GM18511 (cell line): ENCODE measurements around the gene LACC1.
A peak's percentile ranks its signal among the peaks of the same experiment; 100 is the strongest.

Source experiments
- ATAC-seq: cut with Tn5 transposase; IDR thresholded peaks from one replicate; pipeline ENCODE4 v1.9.1; 2021; ENCODE audit warnings: mild to moderate bottlenecking, moderate library complexity; ENCODE audit not compliant: unreplicated experiment

The LACC1 gene

DNA sequence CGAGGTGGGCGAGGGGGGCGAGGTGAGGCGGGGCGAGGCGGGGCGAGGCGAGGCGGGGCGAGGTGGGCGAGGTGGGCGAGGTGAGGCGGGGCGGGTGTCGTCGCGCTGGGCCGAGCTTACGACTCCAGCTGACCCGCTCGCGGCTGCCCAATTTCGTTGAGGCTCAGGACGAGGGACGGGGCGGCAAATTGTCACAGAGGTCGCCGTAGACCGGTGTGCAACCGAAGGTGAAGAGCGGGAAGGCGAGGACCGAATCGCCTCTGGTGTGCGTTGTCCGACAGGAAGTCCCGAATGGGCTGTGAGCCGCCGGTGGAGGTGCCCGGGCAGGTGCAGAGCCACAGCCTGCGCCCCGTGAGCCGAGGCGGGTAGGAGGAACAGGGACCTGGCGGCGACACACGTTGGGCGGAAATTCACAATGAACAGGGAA, at the start of gene LACC1:
TSS of gene LACC1 (plus strand) at position 150 of the 427 bp plus-strand sequence. CDS start 1,082 bp downstream, outside the sequence.
- ATAC-seq: peak; percentile 50

DNA sequence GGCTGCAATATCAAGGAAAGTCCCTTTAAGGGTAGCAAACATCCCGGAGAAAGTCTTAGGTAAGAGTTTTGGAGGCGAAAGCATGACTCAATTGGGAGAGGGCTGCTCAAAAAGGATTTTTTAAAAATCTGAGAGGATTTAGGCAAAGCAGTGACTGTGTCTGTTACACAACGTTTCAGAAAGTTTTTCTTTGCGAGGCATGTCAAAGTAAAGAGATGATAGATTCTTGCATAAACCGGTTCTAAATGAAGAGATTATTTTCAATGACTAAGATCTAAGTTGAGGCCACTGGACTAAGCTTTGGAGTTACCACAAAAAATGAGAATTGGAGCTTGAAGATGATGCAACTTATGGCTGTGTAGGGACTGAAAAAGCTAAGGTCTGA, 49.2 kb upstream of the LACC1 start:
- no peak for ATAC-seq

DNA sequence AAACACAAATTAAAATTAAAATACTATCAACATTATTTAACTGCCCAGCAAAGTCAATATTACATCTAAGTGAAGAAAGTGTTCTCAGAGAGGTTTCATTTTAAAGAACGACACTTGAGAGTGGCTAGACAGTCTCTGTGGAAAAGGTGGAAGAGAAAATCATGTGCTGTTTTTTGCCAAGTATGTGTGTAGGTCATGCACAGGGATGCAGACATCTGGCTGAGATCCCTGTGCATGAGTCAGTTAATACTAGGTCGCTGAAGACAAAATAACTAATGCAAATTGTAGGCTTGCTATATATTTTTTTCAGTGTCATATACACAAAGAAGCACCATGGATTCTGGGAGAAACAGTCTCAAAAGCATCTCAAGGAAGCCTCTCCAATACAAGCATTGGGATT, 48.6 kb upstream of the LACC1 start:
- ATAC-seq: no peak

DNA sequence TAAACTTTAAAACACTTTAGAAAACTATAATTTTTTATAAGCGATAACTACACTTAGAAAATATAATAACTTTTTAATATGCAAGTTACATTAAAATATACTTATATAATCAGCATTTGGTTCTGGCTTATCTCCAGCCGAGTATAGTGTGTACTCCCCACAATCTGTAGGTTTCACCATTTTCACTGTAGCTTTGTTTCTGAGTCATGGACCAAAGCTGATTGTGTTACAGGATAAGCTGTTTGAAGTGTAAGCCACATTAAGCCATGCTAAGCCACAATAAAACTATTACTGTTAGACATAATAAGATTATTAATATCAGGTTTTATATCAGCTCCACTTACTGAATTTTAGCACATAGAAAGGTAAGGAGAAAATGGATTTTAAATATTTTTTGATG, 44.0 kb upstream of the LACC1 start:
- ATAC-seq: no peak

DNA sequence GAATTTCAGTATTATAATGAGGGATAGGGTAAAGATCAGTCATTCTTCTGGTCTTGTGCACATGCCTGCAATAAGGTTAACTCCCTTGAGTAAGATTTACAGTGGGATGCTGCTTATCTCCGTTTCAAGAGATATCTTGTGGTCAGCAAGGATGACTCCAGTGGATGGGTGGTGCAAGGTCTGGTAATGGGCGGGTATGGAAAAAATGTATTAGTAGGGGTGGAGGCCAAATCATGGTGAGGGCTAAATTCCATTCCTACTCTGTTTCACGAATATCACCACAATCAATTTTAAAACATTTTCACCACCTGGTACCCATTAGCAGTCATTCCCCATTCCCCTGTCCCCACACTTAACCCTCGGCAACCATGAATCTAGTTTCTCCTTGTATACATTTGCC, 40.8 kb upstream of the LACC1 start:
- ATAC-seq: no peak

DNA sequence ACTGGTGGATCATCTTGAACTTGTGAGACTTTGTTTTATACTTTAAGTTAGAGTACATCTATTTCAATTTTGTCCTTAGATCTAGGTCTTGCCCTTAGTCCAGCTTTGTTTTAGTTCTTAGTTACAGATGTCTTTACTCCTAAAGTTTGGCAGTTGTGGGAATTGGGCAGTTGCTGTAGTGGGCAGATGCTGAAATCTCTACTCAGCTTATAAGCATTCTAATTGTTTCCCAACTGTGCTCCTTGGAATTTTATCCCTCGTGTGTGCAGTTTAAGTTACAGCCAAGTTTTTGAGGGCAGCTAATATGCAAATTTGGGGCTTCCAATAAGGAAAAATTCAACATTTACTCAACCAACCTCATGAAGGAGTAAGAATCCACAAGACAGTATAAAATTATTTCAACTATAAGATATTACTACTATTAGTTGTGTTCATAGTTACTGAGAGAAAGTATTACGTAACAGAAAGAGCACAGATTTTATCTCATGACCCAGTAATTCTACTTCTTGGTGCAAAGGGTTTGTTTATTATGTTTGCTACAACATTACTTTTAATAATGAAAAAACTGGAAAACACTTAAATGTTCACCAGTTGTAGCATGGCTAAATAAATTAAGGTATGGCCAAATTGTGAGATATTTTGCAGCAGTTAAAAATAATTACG, 33.1 kb upstream of the LACC1 start:
- no peak for ATAC-seq

DNA sequence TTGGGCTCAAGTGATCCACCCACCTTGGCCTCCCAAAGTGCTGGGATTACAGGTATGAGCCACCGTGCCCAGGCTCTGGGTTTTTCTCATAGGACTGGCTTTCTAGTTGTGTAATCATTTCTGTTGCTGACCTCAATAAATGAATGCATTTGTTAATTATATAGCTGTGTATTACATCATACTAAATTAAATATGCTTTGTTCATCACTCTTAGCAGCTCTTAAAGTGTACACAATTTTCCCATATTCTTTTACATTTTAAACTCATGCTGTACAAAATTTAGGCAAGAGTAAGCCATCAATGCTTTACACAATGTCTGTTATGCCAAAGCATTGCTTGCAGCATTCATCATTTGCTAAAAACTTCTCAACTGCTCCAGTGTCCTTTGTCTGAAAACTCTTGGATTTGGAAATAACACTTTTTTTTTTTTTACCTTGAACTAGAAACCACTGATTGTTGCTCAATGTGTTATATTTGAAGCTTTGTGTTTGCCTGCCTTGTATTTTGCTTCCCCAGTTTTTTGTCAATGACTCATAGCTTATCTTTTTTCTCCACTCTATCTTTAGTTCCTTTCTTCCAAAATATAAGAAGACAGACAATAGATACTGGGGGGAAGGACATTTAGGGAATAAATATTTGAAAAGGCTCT, 31.6 kb upstream of the LACC1 start:
- no peak for ATAC-seq

DNA sequence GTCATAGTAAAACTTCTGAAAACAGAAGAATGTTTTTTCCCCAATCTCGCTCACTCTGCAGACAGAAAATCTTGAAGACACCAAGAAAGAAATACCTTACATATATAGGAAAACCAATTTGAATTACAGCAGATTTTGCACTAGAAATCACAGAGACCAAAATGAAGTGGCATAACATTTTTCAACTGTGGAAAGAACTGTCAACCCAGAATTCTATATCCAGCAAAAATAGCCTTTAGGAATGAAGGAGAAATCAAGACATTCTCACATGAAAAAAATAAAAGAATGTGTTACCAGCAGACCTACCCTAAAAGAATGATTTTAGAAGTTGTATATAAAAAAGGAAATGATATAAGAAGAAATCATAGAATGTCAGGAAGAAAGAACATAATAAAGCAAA, 28.8 kb upstream of the LACC1 start:
- no peak for ATAC-seq

DNA sequence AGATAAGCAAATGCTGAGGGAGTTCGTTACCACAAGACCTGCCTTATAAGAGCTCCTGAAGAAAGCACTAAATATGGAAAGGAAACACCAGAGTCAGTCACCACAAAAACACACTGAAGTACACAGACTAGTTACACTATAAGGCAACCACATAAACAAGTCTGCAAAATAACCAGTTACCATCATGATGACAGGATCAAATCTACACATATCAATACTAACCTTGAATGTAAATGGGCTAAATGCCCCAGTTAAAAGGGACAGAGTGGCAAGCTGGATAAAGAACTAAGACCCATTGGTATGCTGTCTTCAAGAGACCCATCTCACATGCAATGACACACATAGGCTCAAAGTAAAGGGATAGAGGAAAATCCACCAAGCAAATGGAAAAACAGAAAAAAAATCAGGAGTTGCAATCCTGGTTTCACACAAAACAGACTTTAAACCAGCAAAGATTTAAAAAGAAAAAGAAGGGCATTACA, 26.7 kb upstream of the LACC1 start:
- ATAC-seq: no peak

DNA sequence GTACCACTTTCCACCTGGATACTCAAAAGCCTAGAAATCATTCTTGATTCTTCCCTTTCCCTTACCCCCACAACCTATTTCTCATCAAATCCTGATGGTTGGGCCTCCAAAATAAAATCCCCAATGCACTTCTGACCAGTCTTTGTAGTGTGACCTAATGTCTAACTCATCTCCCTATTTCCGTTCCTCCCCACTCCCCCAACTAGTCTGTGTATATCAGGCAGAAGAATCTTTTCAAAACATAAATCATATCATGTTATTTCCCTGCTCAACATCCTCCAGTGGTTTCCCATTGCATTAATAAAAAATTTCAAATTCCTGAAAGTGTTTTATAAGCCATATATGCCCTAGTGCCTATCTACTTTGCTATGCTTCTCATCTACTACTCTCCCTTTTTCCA, 17.8 kb upstream of the LACC1 start:
- no peak for ATAC-seq

DNA sequence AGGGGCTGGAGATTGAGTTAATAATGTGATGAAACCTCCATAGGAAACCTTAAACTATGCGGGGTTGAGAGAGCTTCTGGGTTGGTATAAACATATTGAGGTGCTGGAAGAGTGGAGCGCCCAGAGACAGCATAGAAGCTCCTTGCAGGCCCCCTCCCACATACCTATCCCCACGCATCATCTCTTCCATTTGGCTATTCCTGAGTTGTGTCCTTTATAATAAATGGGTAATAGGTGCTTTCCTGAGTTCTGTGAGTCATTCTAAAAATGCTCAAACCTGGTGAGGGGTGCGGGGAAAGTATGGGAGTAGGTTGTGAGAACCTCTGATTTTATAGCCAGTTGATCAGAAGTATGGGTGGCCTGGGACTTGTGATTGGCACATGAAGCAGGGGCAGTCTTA, 14.8 kb upstream of the LACC1 start:
- no peak for ATAC-seq

DNA sequence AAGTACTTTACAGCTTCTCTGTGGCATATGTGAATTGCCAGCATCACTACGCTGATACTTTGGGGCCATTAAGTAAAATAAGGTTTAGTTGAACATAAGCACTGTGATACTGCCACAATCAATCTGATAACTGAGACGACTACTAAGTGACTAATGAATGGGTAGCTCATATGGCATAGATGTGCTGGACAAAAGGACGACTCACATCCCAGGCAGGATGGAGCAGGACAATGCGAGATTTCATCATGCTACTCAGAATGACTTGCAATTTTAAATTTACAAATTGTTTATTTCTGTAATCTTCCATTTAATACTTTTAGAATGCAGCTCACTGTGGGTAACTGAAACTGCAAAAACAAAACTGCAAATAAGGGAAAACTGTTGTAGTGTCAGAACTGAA, 13.8 kb upstream of the LACC1 start:
- ATAC-seq: no peak

DNA sequence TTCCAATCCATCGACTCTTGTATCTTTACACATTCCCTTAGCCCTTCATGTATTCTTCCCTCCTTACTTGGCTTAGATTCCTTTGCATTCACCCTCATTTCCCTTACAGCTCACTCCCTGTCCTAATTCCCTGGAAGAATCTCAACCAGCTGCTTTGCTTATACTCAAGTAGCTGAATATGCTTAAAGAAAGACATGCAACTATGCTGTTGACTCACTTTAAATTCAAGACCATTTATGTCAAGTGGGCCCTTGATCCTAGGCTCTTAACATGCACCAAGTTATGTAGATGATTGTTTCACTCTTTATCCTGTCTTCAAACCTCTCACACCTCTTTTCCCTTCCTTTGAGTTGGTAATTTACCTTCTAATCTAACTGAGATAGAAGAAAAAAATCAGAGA, 7.5 kb upstream of the LACC1 start:
- ATAC-seq: no peak

DNA sequence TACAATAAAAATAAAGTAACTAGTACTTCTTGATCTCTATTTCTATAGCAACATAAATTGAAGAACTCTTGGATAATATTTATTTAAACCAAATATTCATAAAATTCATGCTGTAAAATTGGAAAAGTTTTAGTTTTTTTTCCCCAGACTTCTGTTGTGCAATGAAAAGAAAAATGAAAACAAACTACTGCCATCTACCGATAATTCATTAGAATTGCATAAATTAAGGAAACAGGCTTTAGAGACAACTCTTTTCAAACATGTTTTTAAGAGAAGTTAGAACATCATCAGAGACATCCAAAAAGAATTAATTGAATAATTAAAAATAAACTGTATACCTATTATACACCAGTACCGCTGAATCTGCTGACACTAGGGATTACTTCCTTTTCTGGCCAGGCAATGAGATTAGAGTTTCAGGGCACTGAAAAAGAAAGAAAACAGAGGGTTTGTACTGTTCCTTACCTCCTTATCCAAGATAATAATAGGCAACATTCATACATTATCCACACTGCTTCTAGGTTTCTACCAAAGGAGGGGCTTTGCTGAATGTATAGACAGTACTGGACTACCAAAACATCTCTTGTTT, 5.1 kb upstream of the LACC1 start:
- no peak for ATAC-seq

DNA sequence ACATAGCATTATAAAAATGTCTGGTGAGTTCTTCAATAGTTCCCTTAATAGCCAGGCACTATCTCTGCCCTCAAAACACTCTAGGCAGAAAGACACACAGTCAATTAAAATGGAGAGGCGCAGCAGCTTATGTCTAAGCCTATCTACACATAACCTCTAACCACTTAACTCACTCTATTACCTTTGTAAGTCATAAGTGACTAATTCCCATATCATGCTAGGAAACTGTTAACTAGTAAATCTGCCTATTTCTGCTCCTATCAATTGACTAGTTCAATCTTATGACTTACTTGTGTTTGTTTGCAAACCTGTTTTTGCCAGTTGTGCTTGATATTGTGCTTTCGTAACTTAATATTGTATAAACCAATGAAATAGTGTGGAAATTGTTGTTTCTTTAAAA, 3.3 kb upstream of the LACC1 start:
- ATAC-seq: no peak

DNA sequence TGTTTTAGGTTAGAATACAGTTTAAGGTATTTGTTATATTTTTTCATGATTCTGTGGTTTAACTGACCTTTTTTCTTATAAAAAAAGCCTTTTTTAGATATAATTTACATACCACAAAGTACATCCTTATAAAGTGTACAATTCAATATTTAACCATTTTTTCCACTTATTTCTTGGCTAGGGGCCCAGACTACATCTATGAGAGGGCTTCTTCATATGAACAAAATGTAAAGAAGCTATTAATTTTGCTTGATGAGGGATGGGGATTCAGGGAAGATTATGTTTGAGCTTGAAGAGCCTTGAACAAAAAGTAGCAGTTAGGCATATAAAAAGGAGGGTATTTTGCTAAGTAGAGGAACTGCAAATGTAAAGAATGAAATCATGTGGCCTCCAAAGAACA, 2.4 kb upstream of the LACC1 start:
- no peak for ATAC-seq

DNA sequence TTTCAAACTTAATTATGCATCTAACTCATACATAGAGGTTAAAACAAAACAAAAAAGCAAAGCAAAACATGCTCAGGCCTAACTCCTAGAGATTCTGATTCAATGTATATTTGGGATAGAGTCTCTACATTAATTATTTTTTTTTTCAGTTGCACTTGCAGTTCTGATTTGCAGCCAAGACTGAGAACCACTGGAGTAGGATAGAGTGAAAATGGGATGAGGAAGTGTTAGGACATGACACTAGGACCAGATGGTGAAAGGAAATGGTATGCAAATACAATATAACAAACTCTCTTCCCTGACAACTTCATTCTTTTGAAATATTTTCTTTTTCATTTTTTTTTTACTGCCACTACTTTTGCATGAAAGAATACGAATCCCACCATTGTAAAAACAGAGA, 1.9 kb upstream of the LACC1 start:
- ATAC-seq: no peak

DNA sequence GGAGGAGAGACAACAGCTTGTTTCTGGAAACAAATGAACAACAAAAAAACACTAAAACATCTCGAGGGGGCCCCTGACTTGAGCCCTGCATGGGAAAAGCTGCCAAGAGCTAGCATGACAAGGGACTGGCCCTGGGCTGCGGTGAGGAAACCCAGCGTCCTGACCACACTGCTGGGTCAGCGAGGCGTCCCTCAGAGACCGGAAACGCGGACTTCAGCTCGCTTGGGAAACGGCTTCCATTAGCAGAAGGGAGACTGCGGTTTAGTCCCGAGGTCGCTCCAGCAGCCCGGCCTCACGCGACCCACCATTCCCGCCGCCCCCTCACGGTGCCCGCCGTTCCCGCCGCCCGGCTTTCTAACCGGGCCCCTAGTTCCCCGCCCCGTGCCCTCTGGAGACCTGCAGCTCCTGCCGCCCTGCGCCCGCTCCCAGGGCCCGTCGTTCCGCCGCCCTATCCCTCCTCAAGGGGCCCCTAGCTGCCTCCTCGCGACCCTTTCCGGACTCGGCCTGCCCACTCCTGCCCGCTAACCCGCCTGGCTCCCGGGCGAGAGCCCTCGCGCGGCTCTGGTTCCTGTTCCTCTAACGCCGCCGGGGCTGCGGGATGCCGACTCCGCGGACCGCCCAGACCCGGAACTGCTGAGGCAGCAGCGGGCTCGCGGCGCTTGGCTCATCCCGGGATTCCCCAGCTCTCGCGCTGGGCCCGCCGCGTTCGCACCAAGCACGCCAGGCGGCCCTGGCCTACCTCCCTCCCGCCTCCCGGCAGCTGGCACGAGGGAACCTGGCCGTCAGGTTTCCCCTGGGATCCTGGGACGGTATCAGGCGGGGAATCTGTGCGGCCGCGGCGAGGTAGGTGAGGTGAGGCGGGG, 581 bp upstream of the LACC1 start, which contains the start of gene CCDC122:
TSS of gene CCDC122 (minus strand) at position 849 of the 863 bp plus-strand sequence. CDS start 10,364 bp downstream, outside the sequence.
- ATAC-seq: peak; percentile 81

DNA sequence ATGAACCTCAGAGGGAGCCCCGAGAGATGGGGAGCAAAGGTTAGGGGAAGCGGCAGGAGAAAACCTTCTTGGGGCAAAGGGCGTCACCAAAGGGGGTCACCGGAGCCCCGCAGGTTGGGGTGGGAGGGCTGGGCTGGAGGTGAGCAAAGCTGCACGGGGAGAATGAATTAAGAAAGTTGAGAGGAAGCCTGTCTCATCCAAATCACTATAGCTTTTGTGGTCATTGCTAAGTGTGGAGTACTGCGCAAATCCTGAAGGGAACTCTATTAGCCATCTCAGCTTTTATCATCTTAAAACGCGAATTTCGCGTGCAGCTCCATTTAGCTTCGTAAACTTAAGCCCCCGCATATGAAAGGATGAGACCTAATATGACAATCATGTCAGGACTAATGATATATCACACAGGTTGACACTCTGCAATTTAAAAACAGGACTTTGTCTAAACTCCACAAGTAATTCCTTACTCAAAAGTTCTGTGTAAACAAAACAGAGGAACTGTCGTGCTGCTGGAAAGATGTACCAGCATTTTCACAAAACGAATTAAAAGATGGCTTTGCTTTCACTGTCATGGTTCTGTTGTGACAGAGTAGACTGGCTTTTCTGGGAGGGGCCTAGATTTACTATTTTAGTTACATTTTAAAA, 631 bp downstream of the LACC1 start:
- no peak for ATAC-seq

DNA sequence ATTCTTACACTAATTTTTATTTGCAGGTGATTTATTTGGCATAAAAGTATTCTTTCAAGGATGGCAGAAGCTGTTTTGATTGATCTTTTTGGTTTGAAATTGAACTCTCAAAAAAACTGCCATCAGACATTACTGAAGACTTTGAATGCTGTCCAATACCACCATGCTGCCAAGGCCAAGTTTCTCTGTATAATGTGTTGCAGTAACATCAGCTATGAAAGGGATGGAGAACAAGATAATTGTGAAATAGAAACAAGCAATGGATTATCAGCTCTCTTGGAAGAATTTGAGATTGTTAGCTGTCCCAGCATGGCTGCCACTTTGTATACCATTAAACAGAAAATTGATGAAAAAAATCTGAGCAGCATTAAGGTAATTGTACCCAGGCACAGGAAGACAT, 1.2 kb downstream of the LACC1 start:
- ATAC-seq: no peak

DNA sequence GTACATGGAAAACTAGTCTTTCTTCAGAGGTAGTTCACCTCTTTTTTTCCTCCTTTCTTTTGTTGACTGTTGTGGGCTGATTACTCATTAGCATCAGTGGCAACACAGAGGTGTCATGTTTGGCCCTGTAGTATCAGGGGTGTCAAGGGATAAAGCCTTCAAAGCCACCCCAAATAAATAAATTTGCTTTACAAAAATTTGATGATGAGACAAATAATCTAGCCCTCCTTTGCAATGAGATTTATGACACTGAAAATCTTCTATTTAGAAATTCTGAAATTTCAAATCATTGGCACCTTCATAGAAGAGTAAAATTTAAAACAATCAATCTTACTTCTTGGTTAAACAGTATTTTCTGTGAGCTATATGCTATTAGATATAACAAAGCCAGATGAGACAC, 1.9 kb downstream of the LACC1 start:
- ATAC-seq: no peak
